ENCODE data around the gene TSBP1. TPM values are rescaled to one million over a fixed set of nuclear protein-coding genes. Genes with fewer than 3 reads are reported as not detected.

TSBP1 gene
- total RNA-seq, 1 experiment from 2014 or later = not detected

DNA sequence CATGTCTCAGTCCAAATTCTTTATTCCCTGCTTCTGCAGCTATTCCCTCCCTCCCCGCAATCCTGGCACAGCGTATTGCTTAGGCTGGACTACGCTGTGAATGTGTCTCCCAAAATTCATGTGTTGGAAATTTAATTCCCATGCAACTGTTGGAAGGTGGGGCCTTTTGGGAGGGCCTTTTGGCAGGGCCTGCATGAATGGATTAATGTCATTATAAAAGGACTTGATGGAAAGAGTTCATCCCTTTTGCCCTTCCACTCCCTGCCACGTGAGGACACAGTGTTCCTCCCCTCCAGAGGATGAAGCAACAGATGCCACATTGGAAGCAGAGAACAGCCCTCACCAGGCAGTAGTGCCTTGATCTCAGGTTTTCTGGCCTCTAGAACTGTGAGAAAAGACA is 127.4 kb downstream of the TSBP1 start:
- intact Hi-C loops (cut with micrococcal nuclease; ENCODE audit: unreplicated experiment) = loop anchor here (10.0 kb wide), 2 partner anchors 461 to 541 kb away; no protein-coding TSS in a partner anchor
- ATAC-seq (no peak), DNase-seq (ENCODE audit: low read depth, low spot score) (no peak)

More for the DNA sequence above, 127.4 kb downstream of the TSBP1 start:
- Histone ChIP-seq H3K4me1 (ENCODE audit: control insufficient read depth, insufficient read depth, low read length) (no peaks in the 10 kb centered on the region), H3K36me3 (ENCODE audit: control insufficient read depth, insufficient read depth, low read length) (no peaks in the 10 kb centered on the region), H3K27me3 (ENCODE audit: control insufficient read depth, insufficient read depth, low read length) (no peaks in the 10 kb centered on the region), H3K27ac (ENCODE audit: low read length) (no peak overlapping the region), H3K4me3 (ENCODE audit: low read depth in 2 of 2, low read length in 2 of 2) (no peak overlapping the region), H3K9me3 (ENCODE audit: control insufficient read depth, insufficient read depth, low read depth, low read length) (no peaks in the 10 kb centered on the region)
- TF ChIP-seq POLR2AphosphoS5 (IDR thresholded peaks at IDR 0.05; ENCODE audit: low read depth, low read length) = no peak
- TF ChIP-seq TCF7L2 (IDR thresholded peaks at IDR 0.05; ENCODE audit: low read depth, low read length) = no peak
- TF ChIP-seq, protein P1, sequence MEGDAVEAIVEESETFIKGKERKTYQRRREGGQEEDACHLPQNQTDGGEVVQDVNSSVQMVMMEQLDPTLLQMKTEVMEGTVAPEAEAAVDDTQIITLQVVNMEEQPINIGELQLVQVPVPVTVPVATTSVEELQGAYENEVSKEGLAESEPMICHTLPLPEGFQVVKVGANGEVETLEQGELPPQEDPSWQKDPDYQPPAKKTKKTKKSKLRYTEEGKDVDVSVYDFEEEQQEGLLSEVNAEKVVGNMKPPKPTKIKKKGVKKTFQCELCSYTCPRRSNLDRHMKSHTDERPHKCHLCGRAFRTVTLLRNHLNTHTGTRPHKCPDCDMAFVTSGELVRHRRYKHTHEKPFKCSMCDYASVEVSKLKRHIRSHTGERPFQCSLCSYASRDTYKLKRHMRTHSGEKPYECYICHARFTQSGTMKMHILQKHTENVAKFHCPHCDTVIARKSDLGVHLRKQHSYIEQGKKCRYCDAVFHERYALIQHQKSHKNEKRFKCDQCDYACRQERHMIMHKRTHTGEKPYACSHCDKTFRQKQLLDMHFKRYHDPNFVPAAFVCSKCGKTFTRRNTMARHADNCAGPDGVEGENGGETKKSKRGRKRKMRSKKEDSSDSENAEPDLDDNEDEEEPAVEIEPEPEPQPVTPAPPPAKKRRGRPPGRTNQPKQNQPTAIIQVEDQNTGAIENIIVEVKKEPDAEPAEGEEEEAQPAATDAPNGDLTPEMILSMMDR (IDR thresholded peaks at IDR 0.05) = no peak
- TF ChIP-seq, protein P2, sequence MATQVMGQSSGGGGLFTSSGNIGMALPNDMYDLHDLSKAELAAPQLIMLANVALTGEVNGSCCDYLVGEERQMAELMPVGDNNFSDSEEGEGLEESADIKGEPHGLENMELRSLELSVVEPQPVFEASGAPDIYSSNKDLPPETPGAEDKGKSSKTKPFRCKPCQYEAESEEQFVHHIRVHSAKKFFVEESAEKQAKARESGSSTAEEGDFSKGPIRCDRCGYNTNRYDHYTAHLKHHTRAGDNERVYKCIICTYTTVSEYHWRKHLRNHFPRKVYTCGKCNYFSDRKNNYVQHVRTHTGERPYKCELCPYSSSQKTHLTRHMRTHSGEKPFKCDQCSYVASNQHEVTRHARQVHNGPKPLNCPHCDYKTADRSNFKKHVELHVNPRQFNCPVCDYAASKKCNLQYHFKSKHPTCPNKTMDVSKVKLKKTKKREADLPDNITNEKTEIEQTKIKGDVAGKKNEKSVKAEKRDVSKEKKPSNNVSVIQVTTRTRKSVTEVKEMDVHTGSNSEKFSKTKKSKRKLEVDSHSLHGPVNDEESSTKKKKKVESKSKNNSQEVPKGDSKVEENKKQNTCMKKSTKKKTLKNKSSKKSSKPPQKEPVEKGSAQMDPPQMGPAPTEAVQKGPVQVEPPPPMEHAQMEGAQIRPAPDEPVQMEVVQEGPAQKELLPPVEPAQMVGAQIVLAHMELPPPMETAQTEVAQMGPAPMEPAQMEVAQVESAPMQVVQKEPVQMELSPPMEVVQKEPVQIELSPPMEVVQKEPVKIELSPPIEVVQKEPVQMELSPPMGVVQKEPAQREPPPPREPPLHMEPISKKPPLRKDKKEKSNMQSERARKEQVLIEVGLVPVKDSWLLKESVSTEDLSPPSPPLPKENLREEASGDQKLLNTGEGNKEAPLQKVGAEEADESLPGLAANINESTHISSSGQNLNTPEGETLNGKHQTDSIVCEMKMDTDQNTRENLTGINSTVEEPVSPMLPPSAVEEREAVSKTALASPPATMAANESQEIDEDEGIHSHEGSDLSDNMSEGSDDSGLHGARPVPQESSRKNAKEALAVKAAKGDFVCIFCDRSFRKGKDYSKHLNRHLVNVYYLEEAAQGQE (IDR thresholded peaks at IDR 0.05; ENCODE audit: insufficient read depth in 1 of 2, low read depth in 2 of 2, low read length in 1 of 2) = no peak
- TF ChIP-seq SIN3A (IDR thresholded peaks at IDR 0.05; ENCODE audit: borderline replicate concordance, insufficient read depth, low read depth, low read length) = no peak
- BruUV-seq (replicated peaks) = no TSS peak
- ChIA-PET POLR2A (no interaction called here), CTCF (no interaction called here)
- in situ Hi-C loops (cut with HindIII; ENCODE audit: low pct_unique_long_range_greater_than_20kb, low sequenced_read_pairs) = no loop called here

Other genes with a start within 250 kb of the TSBP1 start
- 127 TPM for gene ATF6B, start 243.7 kb downstream of the TSBP1 start, total RNA-seq (2021; ENCODE audit: unreplicated experiment)
- 7.4 TPM for gene FKBPL, start 241.6 kb downstream of the TSBP1 start, total RNA-seq (2021; ENCODE audit: unreplicated experiment)
- 1.3 TPM for gene PRRT1, start 220.0 kb downstream of the TSBP1 start, total RNA-seq (2021; ENCODE audit: unreplicated experiment)
- 20.1 TPM for gene PPT2, start 217.8 kb downstream of the TSBP1 start, total RNA-seq (2021; ENCODE audit: unreplicated experiment)
- 11.1 TPM for gene EGFL8, start 207.3 kb downstream of the TSBP1 start, total RNA-seq (2021; ENCODE audit: unreplicated experiment)
- gene AGPAT1, start 195.8 kb downstream of the TSBP1 start, total RNA-seq (2021; ENCODE audit: unreplicated experiment) = 88.4 TPM
- gene RNF5, start 193.5 kb downstream of the TSBP1 start, total RNA-seq (2021; ENCODE audit: unreplicated experiment) = 82.3 TPM
- 3.7 TPM for gene AGER, start 187.7 kb downstream of the TSBP1 start, total RNA-seq (2021; ENCODE audit: unreplicated experiment)
- 76.2 TPM for gene PBX2, start 181.7 kb downstream of the TSBP1 start, total RNA-seq (2021; ENCODE audit: unreplicated experiment)
- 2.0 TPM for gene GPSM3, start 179.3 kb downstream of the TSBP1 start, total RNA-seq (2021; ENCODE audit: unreplicated experiment)
- 2.0 TPM for gene NOTCH4, start 147.8 kb downstream of the TSBP1 start, total RNA-seq (2021; ENCODE audit: unreplicated experiment)
- gene BTNL2, start 35.3 kb upstream of the TSBP1 start, total RNA-seq (2021; ENCODE audit: unreplicated experiment) = not detected
- 1.7 TPM for gene HLA-DRA, start 68.0 kb upstream of the TSBP1 start, total RNA-seq (2021; ENCODE audit: unreplicated experiment)
- not detected for gene HLA-DRB5, start 158.4 kb upstream of the TSBP1 start, total RNA-seq (2021; ENCODE audit: unreplicated experiment)
- gene HLA-DRB1, start 217.9 kb upstream of the TSBP1 start, total RNA-seq (2021; ENCODE audit: unreplicated experiment) = 1.1 TPM

Measured in Panc1 (cell line).